SK-N-SH (cell line): ENCODE results near the gene TTC39C.

Source experiments
- EP300 ChIP-seq, 2 experiments: IDR thresholded peaks; 2 replicates each; pipeline versions ENCODE4 v1.4.0 to v1.6.1; 2012; ENCODE audit warnings: borderline replicate concordance in 1 of 2, low read depth in 1 of 2, low read length in 1 of 2
- FOXJ3 ChIP-seq: sonication (generic); formaldehyde crosslinking; IDR thresholded peaks from 2 replicates; pipeline ENCODE4 v1.5.1; 2020; ENCODE audit warnings: mild to moderate bottlenecking, missing genetic modification reagents
- FOXM1 ChIP-seq: IDR thresholded peaks from 2 replicates; pipeline ENCODE4 v1.4.0; 2012; ENCODE audit warnings: low read depth, mild to moderate bottlenecking
- MXI1 ChIP-seq: IDR thresholded peaks from 2 replicates; pipeline ENCODE4 v1.6.1; 2012; ENCODE audit warnings: mild to moderate bottlenecking, low read depth, low read length, improper control_type of control experiment
- NFIC ChIP-seq: IDR thresholded peaks from 2 replicates; pipeline ENCODE4 v1.4.0; 2012; ENCODE audit warnings: borderline replicate concordance
- POLR2AphosphoS5 ChIP-seq: IDR thresholded peaks from 2 replicates; pipeline ENCODE4 v1.6.1; 2012; ENCODE audit warnings: low read depth, low read length
- RAD21 ChIP-seq: IDR thresholded peaks from 2 replicates; pipeline ENCODE4 v1.6.1; 2012; ENCODE audit warnings: mild to moderate bottlenecking, low read length
- RFX5 ChIP-seq: IDR thresholded peaks from 2 replicates; pipeline ENCODE4 v1.6.1; 2012; ENCODE audit warnings: mild to moderate bottlenecking, improper control_type of control experiment, low read length
- TAF1 ChIP-seq: IDR thresholded peaks from 2 replicates; pipeline ENCODE4 v1.6.1; 2012; ENCODE audit warnings: low read depth, mild to moderate bottlenecking, low read length, moderate library complexity, borderline replicate concordance
- YY1 ChIP-seq: IDR thresholded peaks from 2 replicates; pipeline ENCODE4 v1.4.0; 2012; ENCODE audit warnings: low read depth, mild to moderate bottlenecking
- TF ChIP-seq, protein P1 (sequence below): IDR thresholded peaks from 2 replicates; pipeline ENCODE4 v1.6.1; 2012; ENCODE audit warnings: mild to moderate bottlenecking, low read depth, low read length, moderate library complexity
- TF ChIP-seq, protein P2 (sequence below): fragments of 200-600 bp; sonication (generic); IDR thresholded peaks from 2 replicates; pipeline ENCODE4 v1.6.1; 2017; ENCODE audit warnings: antibody characterized with exemption, mild to moderate bottlenecking, moderate library complexity
- TF ChIP-seq, protein P3 (sequence below): fragments of 150-350 bp; IDR thresholded peaks from 2 replicates; pipeline ENCODE4 v1.6.1; 2017; ENCODE audit warnings: antibody characterized with exemption, low read length, low read depth, borderline replicate concordance

DNA sequence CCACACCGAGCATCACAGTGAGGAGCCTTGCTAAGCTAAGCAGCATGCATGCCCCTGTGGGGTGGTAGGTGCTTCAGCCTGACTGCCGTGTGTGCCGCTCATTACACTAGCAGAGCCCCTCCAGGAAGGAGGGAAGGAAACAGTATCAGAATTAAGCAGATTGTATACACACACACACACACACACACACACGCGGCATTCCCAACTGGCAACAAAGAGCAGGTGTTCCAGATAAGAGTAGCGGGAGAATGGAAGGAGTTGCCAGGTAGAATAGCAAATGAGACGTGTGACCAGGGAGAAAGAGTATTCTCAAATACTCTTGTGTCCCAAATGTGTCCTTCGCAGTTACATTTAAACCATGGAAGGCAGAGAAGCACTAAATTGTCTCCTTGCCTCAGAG lies 47.6 kb upstream of the TTC39C start:
- TF ChIP-seq, protein P1, sequence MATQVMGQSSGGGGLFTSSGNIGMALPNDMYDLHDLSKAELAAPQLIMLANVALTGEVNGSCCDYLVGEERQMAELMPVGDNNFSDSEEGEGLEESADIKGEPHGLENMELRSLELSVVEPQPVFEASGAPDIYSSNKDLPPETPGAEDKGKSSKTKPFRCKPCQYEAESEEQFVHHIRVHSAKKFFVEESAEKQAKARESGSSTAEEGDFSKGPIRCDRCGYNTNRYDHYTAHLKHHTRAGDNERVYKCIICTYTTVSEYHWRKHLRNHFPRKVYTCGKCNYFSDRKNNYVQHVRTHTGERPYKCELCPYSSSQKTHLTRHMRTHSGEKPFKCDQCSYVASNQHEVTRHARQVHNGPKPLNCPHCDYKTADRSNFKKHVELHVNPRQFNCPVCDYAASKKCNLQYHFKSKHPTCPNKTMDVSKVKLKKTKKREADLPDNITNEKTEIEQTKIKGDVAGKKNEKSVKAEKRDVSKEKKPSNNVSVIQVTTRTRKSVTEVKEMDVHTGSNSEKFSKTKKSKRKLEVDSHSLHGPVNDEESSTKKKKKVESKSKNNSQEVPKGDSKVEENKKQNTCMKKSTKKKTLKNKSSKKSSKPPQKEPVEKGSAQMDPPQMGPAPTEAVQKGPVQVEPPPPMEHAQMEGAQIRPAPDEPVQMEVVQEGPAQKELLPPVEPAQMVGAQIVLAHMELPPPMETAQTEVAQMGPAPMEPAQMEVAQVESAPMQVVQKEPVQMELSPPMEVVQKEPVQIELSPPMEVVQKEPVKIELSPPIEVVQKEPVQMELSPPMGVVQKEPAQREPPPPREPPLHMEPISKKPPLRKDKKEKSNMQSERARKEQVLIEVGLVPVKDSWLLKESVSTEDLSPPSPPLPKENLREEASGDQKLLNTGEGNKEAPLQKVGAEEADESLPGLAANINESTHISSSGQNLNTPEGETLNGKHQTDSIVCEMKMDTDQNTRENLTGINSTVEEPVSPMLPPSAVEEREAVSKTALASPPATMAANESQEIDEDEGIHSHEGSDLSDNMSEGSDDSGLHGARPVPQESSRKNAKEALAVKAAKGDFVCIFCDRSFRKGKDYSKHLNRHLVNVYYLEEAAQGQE = no peak
- no peak for TF ChIP-seq NFIC
- TF ChIP-seq, protein P2, sequence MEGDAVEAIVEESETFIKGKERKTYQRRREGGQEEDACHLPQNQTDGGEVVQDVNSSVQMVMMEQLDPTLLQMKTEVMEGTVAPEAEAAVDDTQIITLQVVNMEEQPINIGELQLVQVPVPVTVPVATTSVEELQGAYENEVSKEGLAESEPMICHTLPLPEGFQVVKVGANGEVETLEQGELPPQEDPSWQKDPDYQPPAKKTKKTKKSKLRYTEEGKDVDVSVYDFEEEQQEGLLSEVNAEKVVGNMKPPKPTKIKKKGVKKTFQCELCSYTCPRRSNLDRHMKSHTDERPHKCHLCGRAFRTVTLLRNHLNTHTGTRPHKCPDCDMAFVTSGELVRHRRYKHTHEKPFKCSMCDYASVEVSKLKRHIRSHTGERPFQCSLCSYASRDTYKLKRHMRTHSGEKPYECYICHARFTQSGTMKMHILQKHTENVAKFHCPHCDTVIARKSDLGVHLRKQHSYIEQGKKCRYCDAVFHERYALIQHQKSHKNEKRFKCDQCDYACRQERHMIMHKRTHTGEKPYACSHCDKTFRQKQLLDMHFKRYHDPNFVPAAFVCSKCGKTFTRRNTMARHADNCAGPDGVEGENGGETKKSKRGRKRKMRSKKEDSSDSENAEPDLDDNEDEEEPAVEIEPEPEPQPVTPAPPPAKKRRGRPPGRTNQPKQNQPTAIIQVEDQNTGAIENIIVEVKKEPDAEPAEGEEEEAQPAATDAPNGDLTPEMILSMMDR = no peak
- TF ChIP-seq FOXM1 = no peak
- TF ChIP-seq RAD21 = no peak
- TF ChIP-seq YY1 = no peak
- TF ChIP-seq TAF1 = no peak
- TF ChIP-seq POLR2AphosphoS5 = no peak
- TF ChIP-seq, protein P3, sequence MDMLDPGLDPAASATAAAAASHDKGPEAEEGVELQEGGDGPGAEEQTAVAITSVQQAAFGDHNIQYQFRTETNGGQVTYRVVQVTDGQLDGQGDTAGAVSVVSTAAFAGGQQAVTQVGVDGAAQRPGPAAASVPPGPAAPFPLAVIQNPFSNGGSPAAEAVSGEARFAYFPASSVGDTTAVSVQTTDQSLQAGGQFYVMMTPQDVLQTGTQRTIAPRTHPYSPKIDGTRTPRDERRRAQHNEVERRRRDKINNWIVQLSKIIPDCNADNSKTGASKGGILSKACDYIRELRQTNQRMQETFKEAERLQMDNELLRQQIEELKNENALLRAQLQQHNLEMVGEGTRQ = no peak
- no peak for TF ChIP-seq EP300 (IDR thresholded peaks at IDR 0.05; ENCODE audit: borderline replicate concordance in 1 of 2, low read depth in 1 of 2, low read length in 1 of 2)
- TF ChIP-seq MXI1 = no peak
- no peak for TF ChIP-seq FOXJ3 (CRISPR knock-in tag)
- no peak for TF ChIP-seq RFX5
